Activated CD4-positive, alpha-beta T cell treated with anti-CD3 and anti-CD28 coated beads, Interleukin-2, amount 50 U/mL, for 4 hours (primary cell): Measurements from ENCODE around the gene THOC3.
"Not testable (repeated sequence)": the region's sequence is repeated elsewhere in the genome, so short reads cannot be mapped to it uniquely, and the experiment has no call there.

Source experiments
- DNase-seq, 2 experiments: peaks; one replicate each; pipeline ENCODE4 v3.0.0-alpha.2; 2020

Gene THOC3

GRCh38 chr5:175938489-175938888, 29.6 kb downstream of the THOC3 start:
- DNase-seq: not testable (repeated sequence)

- DNase-seq: not testable (repeated sequence)
These were observed 39.4 kb downstream of the THOC3 start for GRCh38 chr5:175928752-175929151.

GRCh38 chr5:175925106-175925505, 43.0 kb downstream of the THOC3 start:
- DNase-seq: not testable (repeated sequence)

- DNase-seq: no peak
These were observed 45.8 kb downstream of the THOC3 start for GRCh38 chr5:175922192-175922885.

- DNase-seq: no peak
These were observed 46.9 kb downstream of the THOC3 start for GRCh38 chr5:175921061-175921730.

GRCh38 chr5:175920231-175920811, 47.8 kb downstream of the THOC3 start:
- no peak for DNase-seq

- DNase-seq: not testable (repeated sequence)
These were observed 52.8 kb downstream of the THOC3 start for GRCh38 chr5:175915066-175916037.

- not testable (repeated sequence) for DNase-seq
These were observed 54.1 kb downstream of the THOC3 start for GRCh38 chr5:175913835-175914672.

- not testable (repeated sequence) for DNase-seq
These were observed 58.0 kb downstream of the THOC3 start for GRCh38 chr5:175910072-175910471.
